Fibroblast of the aortic adventitia (primary cell): Measurements from ENCODE around the gene PRKG1. TPM values are rescaled to one million over a fixed set of nuclear protein-coding genes. Genes with fewer than 3 reads are reported as not detected.

Source experiments
- DNase-seq: peaks from one replicate; pipeline ENCODE4 v3.0.0-alpha.2; 2010; ENCODE audit warnings: low read depth
- H3K4me3 ChIP-seq: 2 replicates; pipeline ENCODE4 v1.5.1; 2011; ENCODE audit warnings: low read depth, mild to moderate bottlenecking, control low read depth, low read length, moderate library complexity
- total RNA-seq: library from RNA; depleted of rRNA; stranded (reverse); fragments of >200 nt; gene quantifications from 2 replicates; pipeline ENCODE4 v1.2.3, GENCODE V29; 2012; ENCODE audit warnings: low replicate concordance
- TF ChIP-seq, protein P1 (sequence below): IDR thresholded peaks from 2 replicates; pipeline ENCODE4 v1.5.1; 2011; ENCODE audit warnings: mild to moderate bottlenecking, low read length, control low read depth, inconsistent platforms; ENCODE audit not compliant: insufficient read depth

The PRKG1 gene
- total RNA-seq, 1 donor, result 45.6 TPM

DNA sequence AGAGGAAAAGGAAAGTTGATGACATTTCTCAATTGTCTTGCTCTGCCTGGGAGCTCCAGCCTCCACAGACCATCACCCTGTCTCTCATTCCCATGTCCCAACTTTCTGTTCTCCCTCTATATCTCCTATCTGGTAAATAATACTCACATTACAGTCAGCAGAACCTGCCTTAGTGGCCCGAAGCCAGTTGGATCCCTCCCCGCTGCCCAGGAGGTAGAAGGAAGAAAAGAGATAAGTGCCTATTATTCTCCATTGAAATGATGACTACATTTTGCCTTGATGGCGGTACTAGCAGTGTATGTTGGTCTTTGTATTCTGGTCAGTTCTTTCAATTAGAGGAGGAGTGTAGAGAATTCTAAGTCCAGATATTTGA, 533.2 kb downstream of the PRKG1 start:
- no peak for DNase-seq
- no peak overlapping the region for H3K4me3 ChIP-seq
- TF ChIP-seq, protein P1, sequence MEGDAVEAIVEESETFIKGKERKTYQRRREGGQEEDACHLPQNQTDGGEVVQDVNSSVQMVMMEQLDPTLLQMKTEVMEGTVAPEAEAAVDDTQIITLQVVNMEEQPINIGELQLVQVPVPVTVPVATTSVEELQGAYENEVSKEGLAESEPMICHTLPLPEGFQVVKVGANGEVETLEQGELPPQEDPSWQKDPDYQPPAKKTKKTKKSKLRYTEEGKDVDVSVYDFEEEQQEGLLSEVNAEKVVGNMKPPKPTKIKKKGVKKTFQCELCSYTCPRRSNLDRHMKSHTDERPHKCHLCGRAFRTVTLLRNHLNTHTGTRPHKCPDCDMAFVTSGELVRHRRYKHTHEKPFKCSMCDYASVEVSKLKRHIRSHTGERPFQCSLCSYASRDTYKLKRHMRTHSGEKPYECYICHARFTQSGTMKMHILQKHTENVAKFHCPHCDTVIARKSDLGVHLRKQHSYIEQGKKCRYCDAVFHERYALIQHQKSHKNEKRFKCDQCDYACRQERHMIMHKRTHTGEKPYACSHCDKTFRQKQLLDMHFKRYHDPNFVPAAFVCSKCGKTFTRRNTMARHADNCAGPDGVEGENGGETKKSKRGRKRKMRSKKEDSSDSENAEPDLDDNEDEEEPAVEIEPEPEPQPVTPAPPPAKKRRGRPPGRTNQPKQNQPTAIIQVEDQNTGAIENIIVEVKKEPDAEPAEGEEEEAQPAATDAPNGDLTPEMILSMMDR, result no peak

DNA sequence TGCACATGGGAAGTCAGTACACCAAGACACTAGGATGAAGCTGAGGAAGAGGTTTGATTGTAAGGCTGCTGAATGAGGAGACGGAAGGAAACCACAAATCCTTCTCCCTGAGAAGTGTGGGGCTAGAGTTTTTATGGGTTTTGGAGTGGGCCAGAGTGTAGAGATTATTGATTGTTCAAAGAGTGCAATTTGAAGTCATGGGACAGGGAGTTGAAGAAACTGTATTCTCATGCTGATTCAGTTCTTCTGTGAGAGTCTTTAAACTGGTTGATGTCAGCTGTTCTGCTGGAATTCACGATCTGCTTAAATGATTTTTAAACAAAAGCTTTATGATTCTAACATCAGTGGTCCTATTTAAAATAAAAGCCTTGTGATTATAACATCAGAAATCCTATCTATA, 533.9 kb downstream of the PRKG1 start:
- TF ChIP-seq, protein P1, result no peak
- H3K4me3 ChIP-seq, result no peak overlapping the region
- DNase-seq, result no peak

DNA sequence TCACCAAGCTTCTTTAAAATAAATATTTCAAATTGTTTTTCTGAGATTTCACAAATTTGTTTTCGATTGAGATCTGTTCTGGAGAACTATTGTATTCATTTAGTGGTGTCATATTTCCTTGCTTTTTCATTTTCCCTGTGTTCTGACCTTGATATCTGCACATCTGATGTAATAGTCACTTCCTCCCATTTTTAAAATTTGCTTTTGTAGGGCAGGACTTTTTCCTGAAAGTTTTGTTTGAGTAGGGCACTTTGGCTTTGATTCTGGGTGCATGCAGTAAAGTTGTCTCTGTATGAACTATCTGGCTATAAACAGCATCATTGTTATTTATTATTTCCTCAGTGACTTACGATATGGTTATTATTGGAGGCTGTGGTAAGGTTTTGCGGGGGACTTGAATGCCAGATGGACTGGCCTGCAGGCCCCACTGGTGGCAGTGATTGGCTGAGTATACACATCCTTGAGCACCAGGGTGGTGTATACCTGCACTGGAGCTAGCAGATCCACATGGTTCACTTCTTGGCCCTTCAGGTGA, 541.5 kb downstream of the PRKG1 start:
- H3K4me3 ChIP-seq, result no peak overlapping the region
- DNase-seq, result peak; percentile 21
- TF ChIP-seq, protein P1, result no peak

DNA sequence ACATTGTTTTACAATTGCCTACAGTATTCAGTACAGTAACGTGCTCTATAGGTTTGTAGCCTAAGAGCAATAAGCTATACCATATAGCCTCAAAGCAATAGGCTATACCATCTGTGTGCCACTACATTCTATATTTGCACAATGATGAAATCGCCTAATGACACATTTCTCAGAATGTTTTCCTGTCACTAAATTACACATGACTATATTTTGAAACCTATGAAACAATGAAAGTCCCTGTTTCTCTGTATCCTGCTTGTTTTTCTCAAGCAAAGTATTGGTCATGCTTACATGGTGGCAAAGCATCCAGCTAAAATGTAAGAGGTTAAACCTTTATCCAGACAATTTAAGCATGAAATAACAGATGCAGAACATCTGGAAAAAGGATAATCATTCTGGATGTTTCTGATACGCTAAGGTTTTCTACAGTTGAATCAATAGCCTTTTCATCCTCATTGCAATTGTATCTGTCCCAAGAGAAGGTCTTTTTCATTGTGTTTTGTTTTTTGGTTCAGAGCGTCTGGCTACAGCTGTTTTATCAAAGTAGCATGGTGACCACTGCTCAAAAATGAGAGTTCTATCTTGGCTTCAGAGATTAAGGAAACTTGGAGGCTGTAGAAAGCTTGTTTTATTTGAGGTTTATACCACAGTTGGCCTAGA, 543.4 kb downstream of the PRKG1 start:
- H3K4me3 ChIP-seq, result no peak overlapping the region
- TF ChIP-seq, protein P1, result no peak
- no peak for DNase-seq

DNA sequence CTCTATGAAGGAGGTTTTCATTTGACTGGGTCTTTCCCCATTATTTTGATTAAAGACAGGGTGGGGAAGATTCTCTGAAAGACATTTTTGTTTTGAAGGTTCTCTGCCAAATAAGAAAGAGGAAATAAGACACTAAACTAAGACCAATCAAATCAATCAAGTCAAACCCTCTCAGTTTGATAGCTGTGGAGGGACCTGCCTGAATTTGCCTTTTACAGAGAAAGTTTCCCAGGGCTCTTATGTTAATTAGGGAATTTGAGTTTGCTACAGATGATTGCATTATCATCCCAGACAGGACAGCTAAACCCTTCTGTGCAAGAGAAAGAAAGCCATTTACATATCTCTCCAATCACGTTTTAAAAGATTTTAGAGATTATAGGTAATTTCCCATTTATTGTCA, 545.1 kb downstream of the PRKG1 start:
- no peak overlapping the region for H3K4me3 ChIP-seq
- TF ChIP-seq, protein P1, result no peak
- DNase-seq, result no peak

DNA sequence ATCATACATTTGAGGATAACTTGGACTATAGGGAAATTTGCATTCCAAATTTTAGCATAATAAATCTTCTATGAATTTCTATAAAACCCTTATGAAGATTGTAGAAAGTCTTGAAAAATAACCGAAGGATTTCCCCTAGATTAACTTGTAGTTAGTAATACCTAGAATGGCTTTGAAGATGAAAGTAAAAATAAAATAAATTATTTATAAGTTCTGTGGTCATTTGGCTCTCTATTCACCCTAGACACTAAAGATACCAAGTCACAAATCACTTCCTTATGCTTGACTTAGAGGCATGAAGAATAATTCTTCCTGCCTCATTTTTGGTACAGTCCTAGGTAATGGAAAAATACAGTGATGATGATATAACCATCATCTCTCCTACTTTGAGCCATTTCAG, 545.8 kb downstream of the PRKG1 start:
- no peak for DNase-seq
- TF ChIP-seq, protein P1, result no peak
- H3K4me3 ChIP-seq, result no peak overlapping the region

DNA sequence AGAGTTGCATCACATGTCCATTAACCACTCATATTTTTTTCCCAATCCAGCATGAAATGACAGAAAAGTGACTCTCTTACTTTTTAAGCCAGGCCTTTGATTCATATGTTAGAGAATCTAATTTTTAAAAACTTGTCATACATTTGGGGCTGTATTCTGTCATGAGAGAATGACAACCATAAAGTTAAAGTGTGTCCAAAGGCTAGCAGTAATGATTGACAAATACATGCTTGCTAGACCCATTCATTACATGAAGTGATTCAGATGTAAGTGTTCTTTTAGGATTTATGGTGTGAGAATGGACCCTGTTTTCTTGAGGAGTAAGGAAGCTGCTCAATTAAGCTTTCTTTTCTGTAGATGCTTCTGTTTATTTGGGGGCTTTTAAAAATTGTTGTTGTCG, 549.7 kb downstream of the PRKG1 start:
- DNase-seq, result no peak
- TF ChIP-seq, protein P1, result no peak
- H3K4me3 ChIP-seq, result no peak overlapping the region
